K562 (cell line): Measurements from ENCODE around the gene SNX18. TPM values are rescaled to one million over a fixed set of nuclear protein-coding genes. Genes with fewer than 3 reads are reported as not detected.

Experiments used
- ATF6 ChIP-seq: sonication (generic); formaldehyde crosslinking; IDR thresholded peaks from 2 replicates; pipeline ENCODE4 v1.4.0; 2020; ENCODE audit warnings: mild to moderate bottlenecking, missing genetic modification reagents
- CBX5 ChIP-seq: IDR thresholded peaks from 2 replicates; pipeline ENCODE4 v1.6.1; 2014; ENCODE audit warnings: low read depth, borderline replicate concordance
- CCAR2 ChIP-seq: fragments of 200-400 bp; formaldehyde crosslinking; IDR thresholded peaks from 2 replicates; pipeline ENCODE4 v1.6.1; 2017; ENCODE audit warnings: mild to moderate bottlenecking, low read depth, low read length
- CEBPB ChIP-seq: fragments of 450-650 bp; IDR thresholded peaks from 2 replicates; pipeline ENCODE4 v1.6.1; 2016; ENCODE audit warnings: missing genetic modification characterization, missing compliant biosample characterization
- CEBPG ChIP-seq, 3 experiments: fragments of 200-800 bp in 1 of 3; sonication (Bioruptor generic) in 1 of 3; sonication (generic) in 1 of 3; formaldehyde crosslinking in 1 of 3; IDR thresholded peaks in 2 of 3; conservative IDR thresholded peaks in 1 of 3; 2 replicates each; pipeline versions ENCODE4 v1.6.1 to v1.8.0; 2016 to 2022; ENCODE audit warnings: missing compliant biosample characterization in 2 of 3, missing genetic modification characterization in 2 of 3, mild to moderate bottlenecking in 1 of 3, missing genetic modification reagents in 1 of 3
- CLOCK ChIP-seq: fragments of 250-450 bp; sonication (Bioruptor Pico); IDR thresholded peaks from 2 replicates; pipeline ENCODE4 v1.4.0; 2020; ENCODE audit warnings: mild to moderate bottlenecking, moderate library complexity, borderline replicate concordance
- CREB3 ChIP-seq: fragments of 450-650 bp; conservative IDR thresholded peaks from 2 replicates; pipeline ENCODE4 v1.6.1; 2016; ENCODE audit warnings: missing genetic modification characterization, low read depth, mild to moderate bottlenecking, missing compliant biosample characterization, moderate library complexity
- FOSL1 ChIP-seq: fragments of 200-800 bp; sonication (Bioruptor generic); conservative IDR thresholded peaks from 2 replicates; pipeline ENCODE4 v1.6.1; 2016; ENCODE audit warnings: missing genetic modification characterization, missing compliant biosample characterization
- FOXK1 ChIP-seq: sonication (generic); formaldehyde crosslinking; IDR thresholded peaks from 2 replicates; pipeline ENCODE4 v1.8.0; 2022; ENCODE audit warnings: missing genetic modification reagents, mild to moderate bottlenecking, borderline replicate concordance
- GTF2E2 ChIP-seq: fragments of 200-800 bp; sonication (Bioruptor generic); IDR thresholded peaks from 2 replicates; pipeline ENCODE4 v1.6.1; 2016; ENCODE audit warnings: missing genetic modification characterization, missing compliant biosample characterization
- KDM1A ChIP-seq, 2 experiments: fragments of 450-650 bp; IDR thresholded peaks; 2 replicates each; pipeline ENCODE4 v1.6.1; 2016; ENCODE audit warnings: mild to moderate bottlenecking in 2 of 2
- MCM2 ChIP-seq: fragments of 450-650 bp; IDR thresholded peaks from 2 replicates; pipeline ENCODE4 v1.6.1; 2017; ENCODE audit warnings: low read depth, mild to moderate bottlenecking
- NFIX ChIP-seq: fragments of 250-450 bp; sonication (Bioruptor Pico); IDR thresholded peaks from 2 replicates; pipeline ENCODE4 v1.4.0; 2020; ENCODE audit warnings: low read depth, mild to moderate bottlenecking, moderate library complexity
- NONO ChIP-seq, 2 experiments: fragments of 200-400 bp in 1 of 2; fragments of 450-650 bp in 1 of 2; formaldehyde crosslinking in 1 of 2; IDR thresholded peaks; 2 replicates each; pipeline ENCODE4 v1.6.1; 2017; ENCODE audit warnings: low read depth in 2 of 2, mild to moderate bottlenecking in 2 of 2, moderate library complexity in 2 of 2, low read length in 1 of 2
- OTX1 ChIP-seq: fragments of 450-650 bp; formaldehyde crosslinking; IDR thresholded peaks from 2 replicates; pipeline ENCODE4 v1.4.0; 2022; ENCODE audit warnings: mild to moderate bottlenecking
- PHTF2 ChIP-seq: fragments of 250-450 bp; sonication (Bioruptor Pico); IDR thresholded peaks from 2 replicates; pipeline ENCODE4 v1.5.0; 2021; ENCODE audit warnings: mild to moderate bottlenecking
- SMAD4 ChIP-seq: fragments of 250-450 bp; sonication (Bioruptor Pico); conservative IDR thresholded peaks from 2 replicates; pipeline ENCODE4 v1.8.0; 2021; ENCODE audit warnings: inconsistent platforms, mild to moderate bottlenecking, moderate library complexity
- TAL1 ChIP-seq: fragments of 450-650 bp; IDR thresholded peaks from 2 replicates; pipeline ENCODE4 v1.6.1; 2016; ENCODE audit warnings: mild to moderate bottlenecking
- TCF3 ChIP-seq: sonication (generic); formaldehyde crosslinking; IDR thresholded peaks from 2 replicates; pipeline ENCODE4 v1.4.0; 2020; ENCODE audit warnings: mild to moderate bottlenecking, missing genetic modification reagents
- TCFL5 ChIP-seq: fragments of 250-450 bp; sonication (Bioruptor Pico); conservative IDR thresholded peaks from 2 replicates; pipeline ENCODE4 v1.6.1; 2021; ENCODE audit warnings: mild to moderate bottlenecking, moderate library complexity, matching md5 sums
- ZFPM2 ChIP-seq: fragments of 250-450 bp; sonication (Bioruptor Pico); IDR thresholded peaks from 2 replicates; pipeline ENCODE4 v1.5.1; 2022; ENCODE audit warnings: mild to moderate bottlenecking
- ZNF253 ChIP-seq: fragments of 250-450 bp; sonication (Bioruptor Pico); conservative IDR thresholded peaks from 2 replicates; pipeline ENCODE4 v1.6.1; 2021; ENCODE audit warnings: mild to moderate bottlenecking
- ZNF668 ChIP-seq: fragments of 250-450 bp; sonication (Bioruptor Pico); IDR thresholded peaks from 2 replicates; pipeline ENCODE4 v1.8.0; 2022; ENCODE audit warnings: mild to moderate bottlenecking, inconsistent platforms
- ZNF699 ChIP-seq: fragments of 250-450 bp; sonication (Bioruptor Pico); IDR thresholded peaks from 2 replicates; pipeline ENCODE4 v1.8.0; 2021; ENCODE audit warnings: mild to moderate bottlenecking, moderate library complexity; ENCODE audit not compliant: insufficient replicate concordance
- ZNF76 ChIP-seq: fragments of 250-450 bp; sonication (Bioruptor Pico); IDR thresholded peaks from 2 replicates; pipeline ENCODE4 v1.4.0; 2020; ENCODE audit warnings: mild to moderate bottlenecking, moderate library complexity, borderline replicate concordance
- polyA plus RNA-seq, 8 experiments: library from polyadenylated mRNA; depleted of rRNA in 4 of 8; stranded (reverse) in 5 of 8; unstranded in 3 of 8; fragments of >200 nt; fragmentation: Nextera tagmentation in 2 of 8; fragmentation: Illumina TruSeq in 1 of 8; extraction: Ambion mirVana in 2 of 8; extraction: Trizol in 1 of 8; gene quantifications; 2 replicates each; pipeline versions ENCODE4 v1.2.1 to v1.2.3, GENCODE V29; 2011 to 2014; ENCODE audit warnings: inconsistent platforms in 1 of 8, missing spikeins in 1 of 8
- total RNA-seq, 7 experiments: library from RNA; depleted of rRNA in 6 of 7; stranded (reverse); fragments of >200 nt in 6 of 7; fragmentation: Illumina TruSeq in 2 of 7; extraction: Trizol in 2 of 7; gene quantifications; 2 replicates each; pipeline versions ENCODE4 v1.2.1 to v1.2.3, GENCODE V29; 2011 to 2021; ENCODE audit warnings: low replicate concordance in 1 of 7

SNX18 gene
- total and polyA plus RNA-seq, 9 of the 15 experiments (the other 6 are each of a cell fraction or from before 2014, with no cell fraction given): 2.3 to 8.8 (median 6.0) TPM

- TF ChIP-seq CREB3 (tag) (0 out of 2 replicates have a peak, but pooled peaks have one; percentile 50), PHTF2 (CRISPR knock-in tag) (no peak), FOXK1 (CRISPR knock-in tag) (no peak), SMAD4 (no peak), ZFPM2 (CRISPR knock-in tag) (no peak), GTF2E2 (tag) (no peak), CLOCK (CRISPR knock-in tag) (no peak), NFIX (CRISPR knock-in tag) (no peak), CCAR2 (no peak), ZNF668 (CRISPR knock-in tag) (no peak), TCF3 (0 out of 2 replicates have a peak, but pooled peaks have one; percentile 24), TCFL5 (CRISPR knock-in tag) (no peak), ZNF253 (no peak), CBX5 (no peak), ATF6 (no peak), TAL1 (peak; percentile 20; the same call in 1 of the 2 replicates), ZNF699 (CRISPR knock-in tag) (no peak), CEBPG (CRISPR knock-in tag; IDR thresholded peaks at IDR 0.05) (no peak), CEBPG (tag; conservative IDR thresholded peaks at IDR 0.05 in 1 of 2, IDR thresholded peaks at IDR 0.05 in 1 of 2) (peak in 1 of 2 experiments; percentile 66; a peak in 2 of 4 replicates), KDM1A (IDR thresholded peaks at IDR 0.05) (no peak), FOSL1 (tag) (no peak), ZNF76 (CRISPR knock-in tag) (no peak), MCM2 (no peak), CEBPB (tag) (peak; percentile 79), NONO (IDR thresholded peaks at IDR 0.05; ENCODE audit: low read depth in 2 of 2, low read length in 1 of 2) (no peak), OTX1 (CRISPR knock-in tag) (no peak)
These were observed 46.2 kb upstream of the SNX18 start (continued) for GRCh38 chr5:54471398-54471797.
